HG02571 (cell line): Measurements from ENCODE around the gene SHISA7.
"Not testable (repeated sequence)": the region's sequence is repeated elsewhere in the genome, so short reads cannot be mapped to it uniquely, and the experiment has no call there.

Source experiments
- ATAC-seq: cut with Tn5 transposase; IDR thresholded peaks from one replicate; pipeline ENCODE4 v1.9.1; 2021; ENCODE audit warnings: mild to moderate bottlenecking, moderate library complexity; ENCODE audit not compliant: unreplicated experiment

SHISA7 gene

GRCh38 chr19:55448175-55448490, 5.0 kb upstream of the SHISA7 start:
- ATAC-seq: not testable (repeated sequence)

- no peak for ATAC-seq
Observed at GRCh38 chr19:55447421-55448174, 4.5 kb upstream of the SHISA7 start.

GRCh38 chr19:55446060-55446459, 3.0 kb upstream of the SHISA7 start:
- ATAC-seq: no peak

DNA sequence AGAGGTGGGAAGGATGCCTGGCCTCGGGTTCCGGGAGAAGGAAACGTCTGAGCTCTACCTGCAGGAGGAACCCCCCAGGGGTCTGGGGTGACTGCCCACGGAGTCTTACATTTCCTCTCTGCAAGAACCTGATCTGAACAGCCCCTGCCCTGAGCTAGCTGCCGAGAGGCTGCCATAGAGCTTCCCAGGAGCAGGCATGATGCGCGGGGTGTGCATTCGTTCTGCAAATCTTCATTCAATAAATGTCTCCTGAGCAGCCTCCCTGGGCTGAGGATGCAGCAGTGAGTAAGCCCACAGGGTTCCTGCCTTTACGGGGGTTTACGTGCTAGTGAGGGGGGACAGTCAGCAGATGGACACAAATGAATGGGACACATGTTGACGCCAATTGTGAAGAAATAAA, 1.5 kb upstream of the SHISA7 start:
- no peak for ATAC-seq

- no peak for ATAC-seq
Observed at GRCh38 chr19:55443824-55444480, 852 bp upstream of the SHISA7 start.

DNA sequence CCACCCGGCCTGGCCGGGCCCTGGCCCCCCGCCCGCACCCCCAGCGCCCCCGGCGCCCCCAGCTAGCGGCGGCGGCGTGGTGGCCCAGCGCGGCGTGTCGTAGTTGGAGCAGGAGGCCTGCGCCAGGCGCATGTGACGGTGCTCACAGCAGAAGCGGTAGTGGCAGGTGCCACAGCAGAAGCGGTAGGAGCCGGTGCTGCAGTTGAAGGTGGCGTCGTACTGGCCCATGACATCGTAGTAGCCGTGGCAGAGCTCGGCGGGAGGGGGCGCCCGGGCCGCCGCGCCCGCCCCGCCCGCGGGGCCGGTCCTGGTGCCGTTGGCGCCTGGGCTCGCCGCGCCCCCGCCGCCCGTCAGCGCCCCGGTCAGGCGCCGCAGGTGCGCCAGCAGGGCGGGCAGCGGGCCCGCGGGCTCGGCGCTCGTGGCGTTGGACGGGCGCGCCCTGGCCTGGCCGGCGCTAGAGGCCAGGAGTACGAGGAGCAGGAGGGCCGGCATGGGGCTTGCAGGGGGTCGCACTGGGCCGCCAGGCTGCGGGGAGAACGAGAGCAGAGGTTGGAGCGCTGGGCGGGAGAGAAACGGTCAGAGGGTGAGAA, 633 bp downstream of the SHISA7 start:
- no peak for ATAC-seq

- no peak for ATAC-seq
Observed at GRCh38 chr19:55441692-55442321, 1.3 kb downstream of the SHISA7 start.

DNA sequence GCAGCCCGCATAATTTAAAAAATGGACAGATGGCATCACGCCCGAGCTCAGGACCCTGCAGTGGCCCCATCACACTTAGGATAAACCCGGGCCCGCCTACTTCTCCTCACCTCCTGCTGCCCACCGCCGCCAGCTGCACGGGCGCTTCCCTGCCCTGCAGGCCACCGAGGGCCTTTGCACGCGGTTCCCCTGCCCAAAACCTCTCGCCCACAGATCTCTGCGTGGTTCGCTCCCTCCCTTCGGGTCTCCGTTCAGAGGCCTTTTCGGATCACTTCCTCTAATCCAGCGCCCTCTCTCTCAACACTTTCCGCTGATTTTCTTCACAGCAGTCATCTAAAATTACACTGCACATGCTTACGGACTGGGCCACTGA, 1.8 kb downstream of the SHISA7 start:
- ATAC-seq: no peak

GRCh38 chr19:55440411-55441105, 2.5 kb downstream of the SHISA7 start:
- no peak for ATAC-seq

DNA sequence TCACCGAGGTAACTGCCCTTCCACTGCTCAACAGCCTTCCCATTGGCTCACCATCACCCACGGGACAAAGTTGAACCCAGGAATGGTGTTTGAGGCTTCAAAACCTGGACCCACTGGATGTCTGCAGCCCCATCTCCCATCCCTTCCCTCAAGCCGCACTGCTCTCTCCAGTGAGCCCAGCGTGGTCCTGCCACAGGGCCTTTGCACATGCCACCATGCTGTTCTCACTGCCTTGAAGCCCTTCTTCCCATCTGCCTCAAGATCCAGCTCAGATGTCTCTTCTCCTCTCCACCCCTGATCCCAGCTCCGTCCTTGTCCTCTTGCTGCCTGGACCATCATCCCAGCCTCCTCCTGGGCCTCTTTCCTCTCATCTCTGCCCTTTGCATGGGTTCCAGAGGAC, 4.0 kb downstream of the SHISA7 start:
- ATAC-seq: no peak

- ATAC-seq: no peak
Observed at GRCh38 chr19:55437410-55437809, 5.7 kb downstream of the SHISA7 start.

GRCh38 chr19:55436847-55437246, 6.3 kb downstream of the SHISA7 start:
- no peak for ATAC-seq

DNA sequence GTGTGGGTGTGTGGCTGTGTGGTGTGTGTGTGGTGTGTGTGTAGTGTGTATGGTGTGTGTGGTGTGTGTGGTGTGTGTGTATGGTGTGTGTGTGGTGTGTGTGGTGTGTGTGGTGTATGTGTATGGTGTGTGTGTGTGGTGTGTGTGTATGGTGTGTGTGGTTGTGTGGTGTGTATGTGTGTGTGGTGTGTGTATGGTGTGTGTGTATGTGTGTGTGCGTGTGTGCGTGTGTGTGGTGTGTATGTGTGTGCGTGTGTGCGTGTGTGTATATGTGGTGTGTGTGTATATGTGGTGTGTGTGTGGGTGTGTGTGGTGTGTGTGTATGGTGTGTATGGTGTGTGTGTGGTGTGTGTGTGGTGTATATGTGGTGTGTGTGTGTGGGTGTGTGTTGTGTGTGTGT, 8.1 kb downstream of the SHISA7 start:
- ATAC-seq: no peak

- ATAC-seq: no peak
Observed at GRCh38 chr19:55434356-55434919, 8.7 kb downstream of the SHISA7 start.

DNA sequence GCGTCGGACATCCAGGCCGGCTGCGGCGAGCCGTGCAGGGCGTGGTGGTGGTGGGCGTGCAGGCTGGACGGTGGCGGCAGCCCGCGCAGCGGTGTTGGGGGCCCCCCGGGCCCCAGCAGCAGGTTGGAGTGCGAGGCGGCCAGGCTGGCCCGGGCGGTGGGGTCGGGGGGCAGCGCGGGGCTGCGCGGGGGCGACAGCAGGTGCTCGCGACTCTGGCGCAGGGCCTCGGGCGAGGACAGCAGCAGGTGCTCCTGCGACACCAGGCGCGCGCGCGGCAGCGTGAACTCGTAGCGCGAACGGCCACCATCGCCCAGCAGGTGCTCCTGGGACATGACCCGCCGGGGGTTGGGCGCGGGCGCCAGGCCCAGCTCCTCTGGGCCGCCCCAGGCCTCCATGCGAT, 9.8 kb downstream of the SHISA7 start:
- no peak for ATAC-seq

- no peak for ATAC-seq
Observed at GRCh38 chr19:55432241-55432959, 10.7 kb downstream of the SHISA7 start.

GRCh38 chr19:55431183-55431582, 11.9 kb downstream of the SHISA7 start:
- ATAC-seq: no peak

DNA sequence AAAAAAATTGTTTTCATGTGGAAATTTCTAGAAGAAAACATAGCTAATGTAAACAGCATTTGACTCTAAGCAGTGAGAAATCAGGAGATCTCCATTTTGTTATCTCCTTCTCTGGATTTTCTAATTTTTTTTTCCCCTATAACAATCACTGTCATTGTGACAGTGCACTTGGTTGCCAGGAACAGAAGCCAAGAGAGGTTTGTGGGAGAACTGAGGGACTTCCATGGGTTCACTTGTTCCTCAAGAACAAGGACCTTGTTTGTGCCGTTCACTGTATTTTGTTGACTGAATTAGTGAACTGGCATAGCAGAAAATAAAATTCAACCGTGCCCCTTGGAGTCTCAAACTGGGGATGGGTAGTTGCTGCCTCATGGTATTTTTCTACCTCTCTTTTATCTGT, 17.1 kb downstream of the SHISA7 start:
- no peak for ATAC-seq

GRCh38 chr19:55424518-55424917, 18.6 kb downstream of the SHISA7 start:
- no peak for ATAC-seq

- ATAC-seq: no peak
Observed at GRCh38 chr19:55423225-55424005, 19.7 kb downstream of the SHISA7 start.
